IPS-NIHi7 (cell line): Measurements from ENCODE around the gene EIF6.

Source experiments
- DNase-seq: peaks from one replicate; pipeline ENCODE4 v3.0.0; 2012; ENCODE audit warnings: mixed read lengths; ENCODE audit errors: extremely low spot score

The EIF6 gene

DNA sequence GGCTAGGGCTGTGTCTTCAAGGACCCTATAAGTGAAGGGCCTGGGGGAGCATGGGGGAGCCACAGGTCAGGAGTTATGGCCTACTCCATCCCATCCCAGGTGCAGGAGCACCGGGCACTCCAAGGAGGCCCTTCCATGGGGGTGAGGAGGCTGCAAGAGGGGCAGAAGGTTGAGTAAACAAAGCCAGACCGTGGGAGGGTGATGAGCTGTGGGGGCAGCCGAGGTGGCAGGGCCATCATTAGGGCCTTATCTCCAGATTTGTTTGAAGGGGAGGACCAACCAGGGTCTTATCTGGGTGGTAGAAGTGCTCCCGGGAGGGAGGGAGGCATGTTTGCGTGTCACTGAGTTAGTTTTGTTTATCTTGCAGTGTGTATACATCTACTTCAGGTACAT, 9.7 kb upstream of the EIF6 start:
- no peak for DNase-seq

DNA sequence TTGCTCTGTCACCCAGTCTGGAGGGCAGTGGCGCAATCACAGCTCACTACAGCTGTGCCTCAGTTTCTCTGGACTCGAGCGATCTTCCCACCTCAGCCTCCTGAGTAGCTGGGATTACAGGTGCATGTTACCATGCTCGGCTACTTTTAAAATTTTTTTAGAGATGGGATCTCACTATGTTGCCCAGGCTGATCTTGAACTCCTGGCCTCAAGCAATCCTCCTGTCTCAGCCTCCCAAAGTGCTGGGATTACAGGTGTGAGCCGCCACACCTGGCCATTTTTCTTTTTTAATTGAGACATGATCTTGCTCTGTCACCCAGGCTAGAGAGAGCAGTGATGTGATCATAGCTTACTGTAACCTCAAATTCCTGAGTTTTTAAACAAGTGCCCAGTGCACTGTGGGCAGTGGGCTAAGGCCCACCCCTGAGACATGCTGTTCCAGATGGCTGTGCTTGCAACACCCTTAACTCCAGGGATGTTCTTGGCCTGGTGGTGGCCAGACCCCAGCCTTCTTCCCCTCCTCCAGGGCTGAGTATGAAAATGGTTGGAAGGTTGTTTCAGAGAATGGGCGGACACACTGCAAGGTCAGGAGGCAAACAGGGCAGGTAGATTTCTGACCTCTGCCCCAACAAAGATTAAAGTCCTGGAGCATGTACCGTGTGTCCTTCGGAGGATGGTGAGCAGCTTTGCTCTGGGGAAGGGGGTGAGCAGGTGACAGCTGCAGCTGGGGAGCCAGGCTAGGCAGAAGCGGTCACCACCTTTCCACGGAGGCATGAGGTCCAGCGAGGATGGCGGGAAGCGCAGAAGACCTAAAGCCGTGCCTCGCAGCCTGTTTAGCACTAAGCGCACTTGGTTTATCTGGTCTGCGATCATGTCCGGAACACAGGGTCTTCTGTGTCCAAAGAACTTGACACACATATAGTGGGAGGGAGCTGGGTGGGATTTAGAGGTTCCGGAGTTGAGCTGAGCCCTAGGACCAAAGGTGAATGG, 9.0 kb upstream of the EIF6 start:
- DNase-seq: no peak

DNA sequence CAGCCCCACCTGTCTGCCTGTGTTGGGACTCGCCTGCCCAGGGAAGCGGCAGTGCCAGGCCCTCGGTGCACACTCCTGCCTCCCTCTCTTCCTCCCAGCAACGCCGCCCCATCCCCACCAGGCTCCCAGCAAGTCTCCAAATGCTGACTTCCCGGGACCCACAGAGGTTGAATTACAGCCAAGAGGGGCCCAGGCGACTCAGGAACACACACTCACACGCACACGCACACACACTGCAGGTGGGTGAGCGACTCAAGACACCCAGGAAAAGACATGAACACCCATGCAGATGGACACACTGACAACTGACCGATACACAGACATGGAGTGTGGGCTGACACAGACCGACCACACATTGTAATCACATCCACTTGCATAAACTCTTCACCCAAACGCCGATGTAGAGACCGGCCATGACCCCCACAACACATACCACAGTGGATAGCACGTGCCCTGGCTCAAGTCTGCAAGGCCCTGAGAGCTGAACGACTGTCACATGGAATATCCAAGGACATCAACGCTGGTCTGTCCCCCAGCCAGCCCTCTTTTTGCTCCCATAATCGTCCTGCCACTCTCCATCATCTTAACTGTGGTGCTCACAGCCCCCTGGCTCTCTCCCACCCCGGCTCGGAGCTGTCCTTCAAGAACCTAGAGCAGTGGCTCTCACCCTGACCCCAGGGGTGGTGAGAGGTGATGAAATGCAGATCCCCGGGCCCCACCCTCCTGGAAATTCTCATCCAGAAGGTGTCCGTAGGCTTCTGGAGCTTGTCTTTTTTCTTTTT, 8.1 kb upstream of the EIF6 start:
- DNase-seq: no peak

- no peak for DNase-seq
Observed at GRCh38 chr20:35291654-35292503, 7.3 kb upstream of the EIF6 start, which contains the start of gene FAM83C. Gene FAM83C, minus strand, starts transcription at chr20:35292425. Its CDS starts 121 bp downstream, at chr20:35292304.

- DNase-seq: no peak
Observed at GRCh38 chr20:35290887-35291417, 6.4 kb upstream of the EIF6 start.

DNA sequence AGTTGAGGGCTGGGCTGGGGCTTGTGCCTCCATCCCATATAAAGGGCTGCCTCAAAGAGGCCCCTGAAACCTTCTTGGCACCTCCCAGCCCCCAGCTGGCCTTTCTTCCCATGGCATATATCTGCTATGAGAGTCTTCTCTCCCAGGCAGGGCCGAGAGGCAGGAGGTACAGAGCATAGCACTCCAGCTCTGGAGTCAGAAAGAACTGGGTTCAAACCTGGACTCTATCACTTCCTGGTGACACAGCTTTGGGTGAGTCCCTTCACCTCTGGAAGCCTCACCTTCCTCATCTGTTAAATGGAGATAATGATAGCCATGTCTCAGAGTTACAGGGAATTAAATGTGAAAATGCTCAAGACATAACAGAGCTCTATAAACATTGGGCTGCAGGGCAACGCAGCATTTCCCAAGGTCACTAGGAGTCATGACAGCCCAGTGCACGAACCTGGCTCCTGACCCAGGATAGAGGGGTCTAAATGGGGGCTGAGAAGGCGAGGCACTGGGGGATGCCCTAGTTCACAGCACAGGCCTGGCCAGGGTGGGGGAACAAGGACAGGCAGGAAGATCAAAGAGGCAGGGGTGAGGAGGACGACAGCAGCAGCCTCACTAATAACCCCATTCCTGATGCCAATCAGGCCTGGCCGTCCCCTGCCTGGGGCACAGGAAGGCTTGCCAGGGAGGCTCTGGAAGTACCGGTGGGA, 5.8 kb upstream of the EIF6 start:
- DNase-seq: no peak

DNA sequence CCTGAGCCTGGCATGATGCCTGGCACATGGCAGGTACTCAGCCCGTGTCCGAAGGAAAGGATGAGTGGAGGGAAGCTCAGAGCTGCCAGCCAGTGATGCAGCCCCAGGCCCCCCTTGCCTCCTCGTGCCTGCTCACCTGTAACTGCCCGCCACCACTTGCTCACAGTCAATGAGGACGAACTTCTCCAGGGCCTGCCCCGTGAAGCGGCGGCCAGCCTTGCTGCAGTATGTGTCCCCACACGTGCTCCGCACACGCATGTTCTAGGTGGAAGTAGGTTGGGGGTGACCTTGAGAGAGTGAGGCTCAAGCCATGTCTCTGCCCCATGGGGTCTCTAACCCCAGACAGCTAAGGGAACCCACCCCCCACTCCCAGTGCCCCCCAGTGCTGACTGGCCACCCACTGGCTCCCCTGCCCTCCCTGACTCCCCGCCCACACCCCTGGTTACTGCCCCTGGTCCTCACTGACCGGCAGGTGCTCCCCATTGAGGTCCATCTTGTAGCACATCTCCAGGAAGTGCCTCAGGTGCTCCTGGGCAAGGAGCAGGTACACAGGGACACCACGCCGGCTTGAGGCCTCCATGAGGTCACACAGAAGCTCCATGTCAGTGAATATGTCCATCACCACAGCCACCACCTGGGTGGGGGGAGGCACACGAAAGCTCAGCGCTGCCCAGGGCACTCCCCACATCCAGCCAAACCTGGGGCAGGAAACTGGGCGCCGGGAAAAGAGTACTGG, 3.9 kb upstream of the EIF6 start:
- no peak for DNase-seq

GRCh38 chr20:35287509-35288324, 3.1 kb upstream of the EIF6 start:
- no peak for DNase-seq

DNA sequence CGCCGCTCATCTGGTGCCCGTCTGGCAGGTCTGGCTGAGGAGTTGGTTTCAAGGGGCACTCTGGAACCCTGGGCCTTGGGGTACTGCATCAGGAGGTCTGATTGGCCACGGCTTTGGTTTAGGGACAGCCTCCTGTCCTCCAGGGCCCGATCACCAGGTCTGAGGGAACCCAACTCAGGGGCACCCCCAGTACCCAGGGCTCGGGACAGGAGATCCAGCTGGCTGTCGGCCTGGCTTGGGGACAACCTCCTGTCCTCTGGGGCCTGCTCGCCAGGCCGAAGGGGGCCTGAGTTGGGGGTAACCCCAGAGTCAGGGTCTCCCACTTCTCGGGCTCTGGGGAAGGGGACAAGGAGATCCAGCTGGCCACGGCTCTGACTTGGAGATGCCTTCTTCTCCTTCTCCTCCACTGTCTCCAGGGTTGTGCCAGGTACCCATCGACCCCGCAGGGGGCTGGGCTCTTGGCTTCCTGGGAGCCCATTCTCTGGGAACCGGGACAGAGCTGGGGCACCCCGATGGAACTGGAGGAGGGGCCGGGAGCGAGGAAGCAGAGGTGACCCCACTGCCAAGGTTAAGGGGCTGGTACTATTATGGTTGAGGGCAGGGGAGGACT, 2.4 kb upstream of the EIF6 start:
- DNase-seq: no peak

DNA sequence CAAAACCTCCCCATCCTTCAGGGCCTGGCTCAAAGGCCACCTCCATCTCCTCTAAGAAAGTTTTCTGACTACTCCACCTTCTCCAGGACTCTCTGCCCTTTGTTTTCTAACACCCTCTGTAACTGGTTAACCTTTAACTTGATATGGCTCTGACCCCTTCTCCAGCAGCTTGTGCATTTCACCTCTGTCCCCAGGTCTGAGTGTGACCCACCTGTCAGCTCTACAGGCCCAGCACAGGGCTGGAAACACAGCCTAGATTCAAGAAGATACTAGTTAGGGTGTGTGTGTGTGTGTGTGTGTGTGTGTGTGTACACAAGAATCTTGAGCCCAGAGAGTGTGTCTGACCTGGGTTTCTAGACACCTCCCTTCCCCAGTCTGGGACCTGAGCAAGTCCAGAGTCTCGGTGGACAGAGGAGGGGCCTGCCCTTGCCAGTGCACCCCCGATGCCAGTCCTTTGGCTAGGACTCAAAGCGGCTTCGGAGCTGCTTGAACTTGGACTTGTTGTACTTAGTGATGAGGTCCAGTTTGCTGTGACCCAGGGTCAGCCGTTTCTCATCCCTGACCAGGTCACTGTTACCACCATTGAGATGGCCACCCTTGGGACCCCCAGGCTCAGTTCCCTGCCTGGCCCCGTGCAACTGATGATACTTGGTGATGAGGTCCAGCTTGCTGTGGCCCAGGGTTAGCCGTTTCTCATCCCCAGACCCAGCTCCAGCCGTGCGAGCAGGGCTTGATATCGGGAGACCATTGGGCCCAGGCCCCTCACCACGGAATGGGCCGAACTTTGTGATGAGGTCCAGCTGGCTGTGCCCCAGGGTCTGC, 1.7 kb upstream of the EIF6 start:
- no peak for DNase-seq

DNA sequence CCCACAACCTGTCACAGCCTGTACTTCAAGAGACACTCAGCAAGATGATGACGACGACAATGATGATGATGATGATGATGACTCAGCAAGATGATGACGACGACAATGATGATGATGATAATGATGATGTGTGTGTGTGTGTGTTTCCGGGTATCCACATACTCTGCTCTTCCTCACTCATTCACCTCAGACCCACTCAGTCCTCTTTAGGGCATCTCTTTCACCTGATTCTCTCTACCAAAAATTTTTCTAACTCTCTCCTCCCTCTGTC, 1.2 kb upstream of the EIF6 start:
- DNase-seq: no peak

GRCh38 chr20:35284992-35285805, 627 bp upstream of the EIF6 start:
- no peak for DNase-seq

DNA sequence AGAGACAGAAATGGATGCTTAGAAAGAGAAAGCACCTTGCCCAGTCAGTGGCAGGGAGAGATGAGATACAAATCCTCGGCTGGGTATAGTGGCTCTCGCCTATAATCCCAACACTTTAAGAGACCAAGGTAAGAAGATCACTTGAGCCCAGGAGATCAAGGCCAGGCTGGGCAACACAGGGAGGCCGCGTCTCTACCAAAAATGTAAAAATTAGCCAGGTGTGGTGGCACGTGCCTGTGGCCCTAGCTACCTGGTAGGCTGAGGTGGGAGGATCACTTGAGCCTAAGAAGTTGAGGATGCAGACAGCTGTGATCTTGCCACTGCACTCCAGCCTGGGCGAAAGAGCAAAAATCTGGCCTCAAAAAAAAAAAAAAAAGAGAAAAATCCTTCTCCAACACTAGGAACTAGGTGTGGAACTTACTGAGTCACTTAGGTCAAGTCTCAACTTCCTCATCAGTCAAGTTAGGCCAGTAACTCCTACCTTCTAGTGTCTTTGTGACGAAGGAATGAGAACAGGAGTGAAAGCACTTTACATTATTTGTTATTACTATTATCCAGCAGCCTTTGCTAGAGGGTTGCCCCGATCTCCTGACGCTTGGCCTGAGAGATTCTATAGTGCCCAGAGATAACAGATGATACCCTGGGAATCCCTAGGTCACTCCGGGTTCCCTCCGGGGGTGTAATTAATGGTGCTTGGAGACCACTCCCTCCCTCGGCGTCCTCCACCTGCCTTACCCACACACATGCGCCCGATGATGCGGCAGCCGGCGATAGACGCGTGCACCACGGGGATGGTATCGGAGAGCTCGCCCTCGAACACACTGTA, 918 bp downstream of the EIF6 start:
- no peak for DNase-seq

DNA sequence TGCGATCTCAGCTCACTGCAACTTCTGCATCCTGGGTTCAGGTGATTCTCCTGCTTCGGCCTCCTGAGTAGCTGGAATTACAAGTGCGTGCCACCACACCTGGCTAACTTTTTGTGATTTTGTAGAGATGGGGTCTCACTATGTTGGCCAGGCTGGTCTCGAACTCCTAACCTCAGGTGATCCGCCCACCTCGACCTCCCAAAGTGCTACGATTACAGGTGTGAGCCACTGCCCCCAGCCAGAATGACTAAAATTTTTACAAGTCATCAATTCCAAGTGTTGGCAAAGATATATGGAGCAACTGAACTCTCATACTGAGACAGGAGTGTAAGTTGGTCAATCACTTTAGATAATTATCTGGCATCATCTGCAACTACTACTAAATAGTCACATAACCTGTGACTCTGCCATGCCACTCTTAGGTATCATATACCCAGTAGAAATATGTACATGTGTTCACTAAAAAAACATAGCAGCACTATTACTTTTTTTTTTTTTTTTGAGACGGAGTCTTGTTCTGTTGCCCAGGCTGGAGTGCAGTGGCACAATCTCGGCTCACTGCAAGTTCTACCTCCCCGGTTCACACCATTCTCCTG, 3.0 kb downstream of the EIF6 start:
- DNase-seq: no peak

GRCh38 chr20:35280523-35280922, 4.0 kb downstream of the EIF6 start:
- DNase-seq: no peak

GRCh38 chr20:35279533-35280174, 4.9 kb downstream of the EIF6 start:
- no peak for DNase-seq
